Smooth muscle cell (in vitro differentiated cells): ENCODE data around the gene CADM2. TPM values are rescaled to one million over a fixed set of nuclear protein-coding genes. Genes with fewer than 3 reads are reported as not detected.

Experiments
- DNase-seq: peaks from one replicate; lab custom pipeline; 2025; ENCODE audit not compliant: unreplicated experiment; lab: John Stamatoyannopoulos, UW
- H2AFZ ChIP-seq: fragments of 200-600 bp; sonication (generic); 2 replicates; pipeline ENCODE4 v1.6.0; 2016; ENCODE audit warnings: antibody characterized with exemption, low read depth, mild to moderate bottlenecking
- H3F3A ChIP-seq: fragments of 200-600 bp; sonication (generic); 2 replicates; pipeline ENCODE4 v1.6.0; 2017; ENCODE audit warnings: antibody characterized with exemption, low read depth
- H3K27ac ChIP-seq: fragments of 200-600 bp; sonication (generic); 2 replicates; pipeline ENCODE4 v1.5.1; 2016; ENCODE audit warnings: low read depth, mild to moderate bottlenecking
- H3K27me3 ChIP-seq: fragments of 200-600 bp; sonication (generic); 2 replicates; pipeline ENCODE4 v1.6.1; 2016; ENCODE audit warnings: low read depth, mild to moderate bottlenecking
- H3K36me3 ChIP-seq: fragments of 200-600 bp; sonication (generic); 2 replicates; pipeline ENCODE4 v1.5.1; 2016; ENCODE audit warnings: low read depth
- H3K4me1 ChIP-seq: fragments of 200-600 bp; sonication (generic); 2 replicates; pipeline ENCODE4 v1.5.1; 2016; ENCODE audit warnings: low read depth
- H3K4me2 ChIP-seq: fragments of 200-600 bp; sonication (generic); 2 replicates; pipeline ENCODE4 v1.6.0; 2016; ENCODE audit warnings: mild to moderate bottlenecking
- H3K4me3 ChIP-seq: fragments of 200-600 bp; sonication (generic); 2 replicates; pipeline ENCODE4 v1.5.1; 2016; ENCODE audit warnings: mild to moderate bottlenecking
- H3K79me2 ChIP-seq: fragments of 200-600 bp; sonication (generic); 2 replicates; pipeline ENCODE4 v1.6.0; 2016; ENCODE audit warnings: low read depth, mild to moderate bottlenecking
- H3K9ac ChIP-seq: fragments of 200-600 bp; sonication (generic); 2 replicates; pipeline ENCODE4 v1.6.0; 2016; ENCODE audit warnings: low read depth
- H3K9me3 ChIP-seq: fragments of 200-600 bp; sonication (generic); replicated peaks from 2 replicates; pipeline ENCODE4 v1.5.1; 2016; ENCODE audit warnings: low read depth
- H4K20me1 ChIP-seq: fragments of 200-600 bp; sonication (generic); 2 replicates; pipeline ENCODE4 v1.6.0; 2016; ENCODE audit warnings: low read depth
- WGBS: methylation state at CpG from one replicate; pipeline ENCODE4 v1.1.7; 2016; ENCODE audit warnings: low lambda C conversion rate; 5-methylcytosine and 5-hydroxymethylcytosine counted together
- polyA plus RNA-seq: library from polyadenylated mRNA; unstranded; fragments of >200 nt; fragmentation: Nextera tagmentation; extraction: Ambion mirVana; gene quantifications from 2 replicates; pipeline ENCODE4 v1.2.1, GENCODE V29; 2016
- total RNA-seq: library from RNA; depleted of rRNA; stranded (reverse); fragments of >200 nt; gene quantifications from 2 replicates; pipeline ENCODE4 v1.2.3, GENCODE V29; 2014
- TF ChIP-seq, protein P1 (sequence below): fragments of 200-600 bp; sonication (generic); IDR thresholded peaks from 2 replicates; pipeline ENCODE4 v1.5.1; 2017; ENCODE audit warnings: borderline replicate concordance, mild to moderate bottlenecking, antibody characterized with exemption; ENCODE audit not compliant: insufficient read depth, poor library complexity, severe bottlenecking

The CADM2 gene
- total and polyA plus RNA-seq, 2 experiments from 2014 or later, result 0.13 TPM; not detected in 1

DNA sequence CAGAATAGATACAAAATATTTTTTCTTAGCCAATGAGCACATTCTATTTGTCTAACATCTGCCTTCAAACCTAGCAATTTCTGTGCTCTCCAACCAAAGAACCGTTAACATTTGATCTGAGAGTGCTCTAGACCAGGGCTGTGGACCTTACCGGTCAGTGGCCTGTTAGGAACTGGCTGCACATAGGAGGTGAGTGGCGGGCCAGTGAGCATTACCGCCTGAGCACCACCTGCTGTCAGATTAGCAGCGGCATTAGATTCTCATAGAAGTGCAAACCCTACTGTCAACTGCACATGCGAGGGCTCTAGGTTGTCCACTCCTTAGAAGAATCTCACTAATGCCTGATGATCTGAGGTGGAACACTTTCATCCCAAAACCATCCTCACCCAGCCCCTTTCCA, 131.7 kb downstream of the CADM2 start:
- Histone ChIP-seq H3F3A (no peaks in the 10 kb centered on the region), H2AFZ (no peak overlapping the region), H3K9me3 (no peaks in the 10 kb centered on the region), H3K9ac (no peak overlapping the region), H3K4me3 (no peak overlapping the region), H4K20me1 (no peaks in the 10 kb centered on the region), H3K27ac (no peak overlapping the region), H3K36me3 (no peaks in the 10 kb centered on the region), H3K79me2 (no peaks in the 10 kb centered on the region), H3K27me3 (no peaks in the 10 kb centered on the region), H3K4me2 (no peak overlapping the region), H3K4me1 (no peaks in the 10 kb centered on the region)
- TF ChIP-seq, protein P1, sequence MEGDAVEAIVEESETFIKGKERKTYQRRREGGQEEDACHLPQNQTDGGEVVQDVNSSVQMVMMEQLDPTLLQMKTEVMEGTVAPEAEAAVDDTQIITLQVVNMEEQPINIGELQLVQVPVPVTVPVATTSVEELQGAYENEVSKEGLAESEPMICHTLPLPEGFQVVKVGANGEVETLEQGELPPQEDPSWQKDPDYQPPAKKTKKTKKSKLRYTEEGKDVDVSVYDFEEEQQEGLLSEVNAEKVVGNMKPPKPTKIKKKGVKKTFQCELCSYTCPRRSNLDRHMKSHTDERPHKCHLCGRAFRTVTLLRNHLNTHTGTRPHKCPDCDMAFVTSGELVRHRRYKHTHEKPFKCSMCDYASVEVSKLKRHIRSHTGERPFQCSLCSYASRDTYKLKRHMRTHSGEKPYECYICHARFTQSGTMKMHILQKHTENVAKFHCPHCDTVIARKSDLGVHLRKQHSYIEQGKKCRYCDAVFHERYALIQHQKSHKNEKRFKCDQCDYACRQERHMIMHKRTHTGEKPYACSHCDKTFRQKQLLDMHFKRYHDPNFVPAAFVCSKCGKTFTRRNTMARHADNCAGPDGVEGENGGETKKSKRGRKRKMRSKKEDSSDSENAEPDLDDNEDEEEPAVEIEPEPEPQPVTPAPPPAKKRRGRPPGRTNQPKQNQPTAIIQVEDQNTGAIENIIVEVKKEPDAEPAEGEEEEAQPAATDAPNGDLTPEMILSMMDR, result no peak
- DNase-seq, result no peak
- WGBS, result 88% methylated on average over 6 of the region's 6 CpGs

GRCh38 chr3:85100316-85100715, 141.5 kb downstream of the CADM2 start:
- H3K9ac ChIP-seq, result no peak overlapping the region
- H3K4me2 ChIP-seq, result no peak overlapping the region
- H3K36me3 ChIP-seq, result no peaks in the 10 kb centered on the region
- 78% methylated on average over 2 of the region's 2 CpGs for WGBS
- no peak overlapping the region for H3K4me3 ChIP-seq
- no peaks in the 10 kb centered on the region for H3K9me3 ChIP-seq
- no peaks in the 10 kb centered on the region for H3F3A ChIP-seq
- no peak overlapping the region for H2AFZ ChIP-seq
- TF ChIP-seq, protein P1, result no peak
- no peaks in the 10 kb centered on the region for H3K79me2 ChIP-seq
- H3K4me1 ChIP-seq, result no peaks in the 10 kb centered on the region
- H3K27ac ChIP-seq, result no peak overlapping the region
- no peak for DNase-seq
- no peaks in the 10 kb centered on the region for H4K20me1 ChIP-seq
- no peaks in the 10 kb centered on the region for H3K27me3 ChIP-seq

GRCh38 chr3:85102781-85103180, 144.0 kb downstream of the CADM2 start:
- H3K27me3 ChIP-seq, result no peaks in the 10 kb centered on the region
- H3K4me3 ChIP-seq, result no peak overlapping the region
- TF ChIP-seq, protein P1, result no peak
- H4K20me1 ChIP-seq, result no peaks in the 10 kb centered on the region
- no peak overlapping the region for H3K9ac ChIP-seq
- H3K4me1 ChIP-seq, result no peaks in the 10 kb centered on the region
- no peak for DNase-seq
- H3K27ac ChIP-seq, result no peak overlapping the region
- H3K79me2 ChIP-seq, result no peaks in the 10 kb centered on the region
- no peak overlapping the region for H3K4me2 ChIP-seq
- H3F3A ChIP-seq, result no peaks in the 10 kb centered on the region
- no peaks in the 10 kb centered on the region for H3K9me3 ChIP-seq
- 83% methylated on average over 1 of the region's 1 CpG for WGBS
- no peaks in the 10 kb centered on the region for H3K36me3 ChIP-seq
- no peak overlapping the region for H2AFZ ChIP-seq

DNA sequence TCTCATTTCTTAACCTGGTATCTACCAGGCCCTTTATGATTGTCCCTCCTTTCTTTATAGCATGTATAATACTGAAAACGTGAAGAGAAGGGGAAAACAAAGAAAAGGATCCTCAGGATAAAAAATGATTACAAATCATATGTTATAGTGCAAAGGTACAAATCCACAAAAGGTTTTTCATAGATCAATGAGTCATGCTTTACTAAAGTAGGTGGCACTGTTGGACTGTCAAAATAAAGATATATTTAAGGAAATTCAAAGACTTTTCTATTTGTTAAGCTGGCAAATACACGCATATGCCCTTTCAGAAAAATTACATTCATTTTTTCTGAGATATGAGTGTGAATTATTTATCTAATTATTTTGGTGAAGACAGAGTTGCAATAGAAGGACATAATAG, 151.6 kb downstream of the CADM2 start:
- no peaks in the 10 kb centered on the region for H3K27me3 ChIP-seq
- 75% methylated on average over 2 of the region's 2 CpGs for WGBS

More for the DNA sequence above, 151.6 kb downstream of the CADM2 start:
- Histone ChIP-seq H3K9me3 (no peaks in the 10 kb centered on the region), H3K79me2 (no peaks in the 10 kb centered on the region), H3K4me2 (no peak overlapping the region), H3K9ac (no peak overlapping the region), H3K36me3 (no peaks in the 10 kb centered on the region), H2AFZ (no peak overlapping the region), H3K4me1 (no peaks in the 10 kb centered on the region), H3K27ac (no peak overlapping the region), H3K4me3 (no peak overlapping the region), H4K20me1 (no peaks in the 10 kb centered on the region), H3F3A (no peaks in the 10 kb centered on the region)
- TF ChIP-seq, protein P1, result no peak
- DNase-seq, result no peak
